Spinal cord (tissue), 10 donors: ENCODE data around the gene CPXM2. TPM values are rescaled to one million over a fixed set of nuclear protein-coding genes. Genes with fewer than 3 reads are reported as not detected.

Experiments used
- DNase-seq, 6 donors: peaks; one replicate each; pipeline versions ENCODE4 v3.0.0 to v3.0.0-alpha.2; 2013 to 2015; ENCODE audit warnings: low spot score in 6 of 6, low read depth in 4 of 6
- H3K27ac ChIP-seq: one replicate; pipeline ENCODE4 v1.5.1; 2013; ENCODE audit warnings: low read depth, low read length, control low read depth
- H3K27me3 ChIP-seq: one replicate; pipeline ENCODE4 v1.6.1; 2013; ENCODE audit warnings: low read length; ENCODE audit not compliant: control insufficient read depth, insufficient read depth
- H3K36me3 ChIP-seq: one replicate; pipeline ENCODE4 v1.6.1; 2013; ENCODE audit warnings: low read length; ENCODE audit not compliant: control insufficient read depth, insufficient read depth
- H3K4me1 ChIP-seq: one replicate; pipeline ENCODE4 v1.6.1; 2013; ENCODE audit warnings: low read length; ENCODE audit not compliant: control insufficient read depth, insufficient read depth
- H3K4me3 ChIP-seq: one replicate; pipeline ENCODE4 v1.5.1; 2013; ENCODE audit warnings: low read depth, low read length, control low read depth
- H3K9me3 ChIP-seq: one replicate; pipeline ENCODE4 v1.6.1; 2013; ENCODE audit warnings: low read length; ENCODE audit not compliant: control insufficient read depth, insufficient read depth
- WGBS: methylation state at CpG from one replicate; pipeline ENCODE4 v1.1.5; 2013; ENCODE audit warnings: missing lambda C conversion rate; ENCODE audit not compliant: insufficient coverage; 5-methylcytosine and 5-hydroxymethylcytosine counted together
- polyA plus RNA-seq, 2 donors: library from polyadenylated mRNA; unstranded; fragments of 120-200 nt; gene quantifications; one replicate each; pipeline ENCODE4 v1.2.1, GENCODE V29; 2013; ENCODE audit not compliant: insufficient read length in 2 of 2
- total RNA-seq, 2 donors: library from RNA; depleted of rRNA in 1 of 2; stranded (reverse); fragments of 120-200 nt in 1 of 2; fragments of >200 nt in 1 of 2; gene quantifications; one replicate each; pipeline versions ENCODE4 v1.2.3 to v1.2.4, GENCODE V29; 2013 to 2014
- donor health status: healthy.

The CPXM2 gene
- total and polyA plus RNA-seq, 4 donors: 12.7 to 29.3 (median 25.0) TPM

DNA sequence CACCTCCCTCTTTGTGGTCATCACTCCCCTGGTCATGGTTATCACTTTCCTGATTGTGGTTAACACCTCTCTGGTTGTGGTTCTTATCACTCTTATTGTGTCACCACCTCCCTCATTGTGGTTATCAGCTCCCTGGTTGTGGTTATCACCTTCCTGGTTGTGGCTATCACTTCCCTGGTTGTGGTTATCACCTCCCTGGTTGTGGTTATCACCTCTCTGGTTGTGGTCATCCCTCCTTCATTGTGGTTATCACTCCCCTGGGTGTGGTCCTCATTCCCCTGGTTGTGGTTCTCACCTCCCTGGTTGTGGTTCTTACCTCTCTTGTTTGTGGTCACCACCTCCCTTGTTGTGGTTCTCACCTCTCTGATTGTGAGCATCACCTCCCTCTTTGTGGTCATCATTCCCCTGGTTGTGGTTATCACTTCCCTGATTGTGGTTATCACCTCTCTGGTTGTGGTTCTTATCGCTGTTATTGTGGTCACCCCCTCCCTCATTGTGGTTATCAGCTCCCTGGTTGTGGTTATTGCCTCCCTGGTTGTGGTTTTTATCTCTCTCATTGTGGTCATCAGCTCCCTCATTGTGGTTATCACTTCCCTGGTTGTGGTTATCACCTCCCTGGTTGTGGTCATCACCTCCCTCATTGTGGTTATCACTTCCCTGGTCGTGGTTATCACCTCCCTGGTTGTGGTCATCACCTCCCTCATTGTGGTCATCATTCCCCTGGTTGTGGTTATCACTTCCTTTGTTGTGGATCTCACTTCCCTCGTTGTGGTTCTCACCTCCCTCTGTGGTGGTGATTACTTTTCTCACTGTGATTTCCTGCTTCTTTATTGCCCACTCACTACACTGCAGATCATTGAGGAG, 118.7 kb downstream of the CPXM2 start:
- no peak overlapping the region for H3K27ac ChIP-seq
- 33% methylated on average over 1 of the region's 3 CpGs for WGBS
- H3K4me1 ChIP-seq: no peaks in the 10 kb centered on the region
- no peak overlapping the region for H3K4me3 ChIP-seq
- no peaks in the 10 kb centered on the region for H3K9me3 ChIP-seq
- H3K36me3 ChIP-seq: peaks cover 3% of the 10 kb centered on the region
- DNase-seq: no peak
- no peaks in the 10 kb centered on the region for H3K27me3 ChIP-seq

- no peaks in the 10 kb centered on the region for H3K4me1 ChIP-seq
- DNase-seq: no peak
- H3K36me3 ChIP-seq: peaks cover 3% of the 10 kb centered on the region
- no peak overlapping the region for H3K4me3 ChIP-seq
- H3K27ac ChIP-seq: no peak overlapping the region
- H3K27me3 ChIP-seq: no peaks in the 10 kb centered on the region
- no peaks in the 10 kb centered on the region for H3K9me3 ChIP-seq
- 100% methylated on average over 3 of the region's 4 CpGs for WGBS
Measured at GRCh38 chr10:123771877-123772644, 119.5 kb downstream of the CPXM2 start.

GRCh38 chr10:123769647-123770046, 122.0 kb downstream of the CPXM2 start:
- H3K27me3 ChIP-seq: no peaks in the 10 kb centered on the region
- no peak overlapping the region for H3K4me3 ChIP-seq
- no peaks in the 10 kb centered on the region for H3K4me1 ChIP-seq
- no CpG with 5 or more reads among the region's 4 CpGs for WGBS
- no peaks in the 10 kb centered on the region for H3K9me3 ChIP-seq
- DNase-seq: no peak
- no peak overlapping the region for H3K27ac ChIP-seq
- H3K36me3 ChIP-seq: peaks cover 3% of the 10 kb centered on the region

GRCh38 chr10:123766761-123767160, 124.8 kb downstream of the CPXM2 start:
- Histone ChIP-seq H3K9me3 (no peaks in the 10 kb centered on the region), H3K4me1 (no peaks in the 10 kb centered on the region), H3K27me3 (no peaks in the 10 kb centered on the region), H3K27ac (no peak overlapping the region), H3K4me3 (no peak overlapping the region), H3K36me3 (peaks cover 5% of the 10 kb centered on the region)
- WGBS: 86% methylated on average over 7 of the region's 8 CpGs
- no peak for DNase-seq

GRCh38 chr10:123766012-123766411, 125.6 kb downstream of the CPXM2 start:
- Histone ChIP-seq H3K27ac (no peak overlapping the region), H3K9me3 (no peaks in the 10 kb centered on the region), H3K27me3 (no peaks in the 10 kb centered on the region), H3K4me3 (no peak overlapping the region), H3K36me3 (peaks cover 12% of the 10 kb centered on the region), H3K4me1 (no peaks in the 10 kb centered on the region)
- no CpG with 5 or more reads among the region's 3 CpGs for WGBS
- DNase-seq: peak in 1 of 6 donors; percentile 29

DNA sequence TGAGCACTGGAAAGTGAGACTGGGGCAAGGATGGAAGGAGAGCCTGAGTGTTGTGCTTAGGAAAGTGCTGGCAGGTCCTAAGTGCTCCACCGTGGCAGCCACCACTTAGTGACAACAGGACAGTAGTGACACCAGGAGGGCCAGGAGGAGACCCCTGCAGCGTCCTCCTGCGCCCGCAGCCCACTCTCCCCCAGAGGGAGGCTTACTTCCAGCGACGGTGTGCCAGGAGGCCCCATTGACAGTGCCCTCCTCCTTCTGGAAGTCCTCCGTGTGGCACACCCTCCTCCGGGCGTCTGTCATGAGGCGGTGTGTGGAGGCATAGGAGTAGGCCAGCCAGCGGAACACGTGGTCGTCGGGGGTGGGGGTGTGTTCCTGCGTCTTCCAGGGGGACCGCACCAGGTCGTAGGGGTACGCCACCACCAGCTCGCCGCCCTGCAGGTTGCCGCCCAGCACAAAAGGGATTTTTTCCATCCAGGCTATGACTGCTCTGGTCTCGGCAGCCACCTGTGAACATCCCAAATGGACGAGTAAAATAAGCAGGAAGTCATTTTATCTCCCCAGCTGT, 129.9 kb downstream of the CPXM2 start:
- H3K9me3 ChIP-seq: no peaks in the 10 kb centered on the region
- peaks cover 3% of the 10 kb centered on the region for H3K4me1 ChIP-seq
- no peaks in the 10 kb centered on the region for H3K27me3 ChIP-seq
- WGBS: 75% methylated on average over 19 of the region's 23 CpGs
- peaks cover 10% of the 10 kb centered on the region for H3K36me3 ChIP-seq
- H3K4me3 ChIP-seq: no peak overlapping the region
- H3K27ac ChIP-seq: no peak overlapping the region
- no peak for DNase-seq

- 84% methylated on average over 10 of the region's 10 CpGs for WGBS
- Histone ChIP-seq H3K4me1 (peaks cover 3% of the 10 kb centered on the region), H3K27me3 (no peaks in the 10 kb centered on the region), H3K9me3 (no peaks in the 10 kb centered on the region), H3K27ac (no peak overlapping the region), H3K4me3 (no peak overlapping the region), H3K36me3 (peaks cover 10% of the 10 kb centered on the region)
- no peak for DNase-seq
Measured at GRCh38 chr10:123761038-123761428, 130.6 kb downstream of the CPXM2 start.

DNA sequence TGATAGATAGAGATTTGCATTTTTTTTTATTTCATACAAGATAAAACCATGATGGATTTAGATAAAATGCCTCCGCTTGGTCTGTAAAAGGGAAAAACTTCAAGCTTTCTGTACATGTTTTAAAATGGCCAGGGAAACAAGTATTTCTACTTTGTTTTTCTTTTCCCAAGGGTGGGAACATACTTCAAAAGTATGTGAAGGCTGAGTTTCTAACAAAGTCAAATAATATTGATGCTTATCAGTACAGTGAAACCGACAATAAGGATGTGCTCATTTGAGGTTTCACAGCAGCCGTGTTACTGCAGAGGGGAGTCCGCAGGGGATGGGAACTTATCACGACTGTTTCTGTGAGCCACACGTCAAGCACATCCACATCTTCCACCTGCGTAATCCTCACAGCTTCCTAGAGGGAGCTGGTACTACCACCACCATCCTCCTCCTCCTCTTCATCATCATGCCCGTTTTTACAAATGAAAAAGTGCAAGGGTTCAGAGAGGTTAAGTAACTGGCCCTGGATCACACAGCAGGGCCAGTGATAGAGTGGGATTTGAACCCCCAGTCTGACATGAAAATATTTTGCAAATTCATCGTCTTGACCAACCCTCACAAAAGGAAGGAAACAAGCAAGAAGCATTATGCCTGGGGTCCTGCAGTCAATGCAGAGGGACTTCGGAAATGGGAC, 131.1 kb downstream of the CPXM2 start:
- H3K4me3 ChIP-seq: no peak overlapping the region
- peaks cover 3% of the 10 kb centered on the region for H3K4me1 ChIP-seq
- no peak for DNase-seq
- 72% methylated on average over 8 of the region's 10 CpGs for WGBS
- H3K27ac ChIP-seq: no peak overlapping the region
- H3K36me3 ChIP-seq: peaks cover 10% of the 10 kb centered on the region
- H3K27me3 ChIP-seq: no peaks in the 10 kb centered on the region
- no peaks in the 10 kb centered on the region for H3K9me3 ChIP-seq

DNA sequence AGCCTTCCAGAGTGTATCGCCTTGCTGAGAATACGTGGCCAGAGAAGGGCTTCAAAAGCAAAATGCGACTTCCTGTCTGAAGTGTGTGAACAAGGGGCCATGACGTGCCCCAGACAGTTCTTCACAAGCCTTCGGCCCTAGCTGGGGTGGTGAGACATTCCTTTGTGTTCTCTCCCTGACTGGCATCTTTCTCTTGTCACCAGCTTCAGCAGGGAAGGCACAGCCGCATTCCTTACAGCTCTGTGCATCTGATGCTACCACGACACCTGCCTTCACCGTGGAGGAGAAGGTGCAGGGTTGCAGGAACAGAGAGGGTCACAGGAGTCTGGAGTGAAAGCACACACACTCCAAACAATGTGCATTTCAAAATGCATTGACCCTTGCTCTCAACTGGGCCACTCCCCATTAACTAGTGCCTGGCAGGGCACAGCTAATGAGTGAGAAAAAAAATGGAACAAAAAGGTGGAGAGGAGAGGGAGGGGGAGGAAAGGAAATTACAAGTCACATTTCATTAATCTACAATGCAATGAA, 132.0 kb downstream of the CPXM2 start:
- peak in 2 of 6 donors; percentile 37 to 74 for DNase-seq
- Histone ChIP-seq H3K4me1 (peaks cover 3% of the 10 kb centered on the region), H3K27me3 (no peaks in the 10 kb centered on the region), H3K36me3 (peaks cover 10% of the 10 kb centered on the region), H3K9me3 (no peaks in the 10 kb centered on the region), H3K4me3 (no peak overlapping the region), H3K27ac (no peak overlapping the region)
- WGBS: 25% methylated on average over 5 of the region's 8 CpGs
